GM20431 (cell line): ENCODE results near the gene PPFIA2.

Experiments
- in situ Hi-C: fragments of 300-500 bp; cut with MseI, MboI; formaldehyde crosslinking; loops from one replicate; pipeline ENCODE4 v1.15.0; 2020; ENCODE audit warnings: low sequenced_read_pairs; ENCODE audit not compliant: unreplicated experiment

PPFIA2 gene

DNA sequence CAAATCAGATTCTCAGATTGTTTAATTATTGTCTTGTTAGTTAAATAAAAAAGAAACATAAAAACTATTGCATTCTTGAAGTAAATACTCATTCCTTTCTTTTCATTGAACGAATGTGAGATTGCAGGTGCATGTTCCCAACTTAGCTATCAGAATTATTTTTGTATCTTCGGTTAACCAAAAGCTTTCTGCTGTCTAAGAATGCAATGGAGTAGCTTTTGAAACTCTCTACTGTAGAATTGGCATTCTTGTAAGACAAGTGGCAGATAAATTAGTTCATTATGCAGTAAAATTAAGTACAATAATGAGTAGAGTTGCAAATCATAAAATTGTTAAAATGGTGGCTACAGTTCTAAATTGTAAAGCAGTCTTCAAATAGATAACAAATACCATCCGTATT lies 383.2 kb downstream of the PPFIA2 start:
- in situ Hi-C loops = no loop called here

DNA sequence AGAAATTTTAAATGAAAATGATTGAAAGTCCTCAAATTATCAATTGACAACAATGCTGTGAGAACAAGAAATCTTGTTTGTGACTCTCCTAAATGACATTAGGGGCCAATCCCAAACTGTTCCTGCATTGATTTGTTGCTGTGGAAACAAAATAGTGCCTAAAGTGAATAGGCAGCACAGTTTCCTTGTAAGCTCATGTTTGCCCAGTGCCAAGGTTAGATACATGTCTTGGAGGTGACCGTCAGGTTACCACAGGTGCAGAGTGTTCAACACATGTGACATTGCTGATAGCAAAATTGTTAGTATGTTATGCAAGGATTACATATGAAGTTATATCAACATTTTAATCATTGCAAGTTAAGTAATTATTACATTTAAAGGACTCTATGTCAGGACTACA lies 388.7 kb downstream of the PPFIA2 start:
- in situ Hi-C loops = no loop called here

GRCh38 chr12:81369175-81369574 lies 390.0 kb downstream of the PPFIA2 start:
- in situ Hi-C loops = no loop called here

DNA sequence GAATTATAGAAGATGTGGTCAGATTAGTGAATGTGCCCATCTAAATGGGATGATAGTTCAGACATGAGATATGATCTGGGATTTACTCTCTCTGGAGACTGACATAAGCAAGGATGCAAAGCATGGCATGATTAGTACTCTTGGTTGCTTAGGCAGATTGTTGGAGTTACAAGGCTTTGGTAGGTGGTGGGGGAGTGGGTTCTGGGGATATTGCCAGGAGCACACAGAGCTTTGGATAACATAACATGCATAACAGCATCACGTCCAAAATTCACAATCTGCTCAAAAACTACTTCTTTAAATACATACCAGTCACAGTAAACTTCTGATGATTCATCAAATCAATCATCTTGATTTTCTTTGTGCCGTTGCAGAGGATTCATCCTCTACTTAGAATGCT lies 393.9 kb downstream of the PPFIA2 start:
- in situ Hi-C loops = no loop called here

DNA sequence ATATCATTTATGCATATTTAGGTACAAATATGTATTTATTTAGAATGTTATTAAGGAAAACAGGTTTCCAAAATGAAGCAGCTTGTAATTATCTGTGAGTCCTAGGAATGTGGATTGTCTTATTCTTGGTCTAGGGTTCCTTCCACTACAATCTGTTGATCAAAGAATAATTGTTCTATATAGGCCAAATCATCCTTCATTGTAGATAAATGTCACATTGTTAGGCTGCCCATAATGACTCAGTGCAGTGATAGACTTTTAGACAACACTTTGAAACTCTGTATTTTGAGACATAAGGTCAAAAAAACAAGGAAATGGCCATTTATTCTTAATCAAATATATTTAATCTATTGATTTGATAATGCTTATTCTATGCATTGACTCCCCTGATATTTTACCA lies 398.2 kb downstream of the PPFIA2 start:
- in situ Hi-C loops = no loop called here

DNA sequence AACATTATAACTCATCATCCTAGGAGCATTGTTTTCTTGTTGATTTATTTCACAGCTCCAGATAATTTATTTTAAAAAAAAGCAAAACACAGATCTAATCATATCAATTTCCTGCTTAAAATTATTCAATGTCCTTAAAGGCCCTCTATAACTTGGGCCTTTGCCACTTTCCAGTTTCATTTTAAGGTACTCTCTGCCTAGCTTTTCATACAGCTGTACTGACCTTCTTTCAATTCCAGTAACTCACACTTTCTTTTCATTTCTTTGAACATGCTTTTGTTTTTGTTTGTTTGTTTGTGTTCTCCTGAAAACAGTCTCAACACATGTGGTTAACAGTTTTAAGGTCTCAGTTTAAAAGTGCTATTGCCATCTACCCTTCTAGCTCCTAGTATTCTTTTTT lies 399.4 kb downstream of the PPFIA2 start:
- in situ Hi-C loops = no loop called here

DNA sequence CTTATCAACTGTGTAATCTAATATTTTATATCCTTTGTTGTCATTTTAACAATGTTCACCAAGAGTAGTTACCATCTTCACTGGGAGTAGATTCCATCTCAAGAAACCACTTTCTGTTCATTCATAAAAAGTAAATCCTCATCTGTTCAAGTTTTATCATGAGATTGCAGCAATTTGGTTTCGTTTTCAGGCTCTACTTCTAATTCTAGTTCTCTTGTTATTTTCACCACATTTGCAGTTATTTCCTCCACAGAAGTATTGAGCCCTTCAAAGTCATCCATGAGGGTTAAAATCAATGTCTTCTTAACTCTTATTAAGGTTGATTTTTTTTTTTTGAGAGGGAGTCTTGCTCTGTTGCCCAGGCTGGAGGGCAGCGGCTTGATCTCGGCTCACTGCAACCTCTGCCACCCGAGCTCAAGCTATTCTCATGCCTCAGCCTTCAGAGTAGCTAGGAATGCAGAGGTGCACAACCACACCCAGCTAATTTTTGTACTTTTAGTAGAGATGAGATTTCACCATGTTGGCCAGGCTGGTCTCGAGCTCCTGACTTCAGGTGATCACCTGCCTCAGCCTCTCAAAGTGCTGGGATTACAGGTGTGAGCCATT lies 404.7 kb downstream of the PPFIA2 start:
- in situ Hi-C loops = no loop called here

- in situ Hi-C loops = no loop called here
Measured at GRCh38 chr12:81350309-81350708, 408.8 kb downstream of the PPFIA2 start.

- in situ Hi-C loops = no loop called here
Measured at GRCh38 chr12:81347404-81347803, 411.7 kb downstream of the PPFIA2 start.

GRCh38 chr12:81340910-81341309 lies 418.2 kb downstream of the PPFIA2 start:
- in situ Hi-C loops = no loop called here

GRCh38 chr12:81339071-81339470 lies 420.1 kb downstream of the PPFIA2 start:
- in situ Hi-C loops = no loop called here

DNA sequence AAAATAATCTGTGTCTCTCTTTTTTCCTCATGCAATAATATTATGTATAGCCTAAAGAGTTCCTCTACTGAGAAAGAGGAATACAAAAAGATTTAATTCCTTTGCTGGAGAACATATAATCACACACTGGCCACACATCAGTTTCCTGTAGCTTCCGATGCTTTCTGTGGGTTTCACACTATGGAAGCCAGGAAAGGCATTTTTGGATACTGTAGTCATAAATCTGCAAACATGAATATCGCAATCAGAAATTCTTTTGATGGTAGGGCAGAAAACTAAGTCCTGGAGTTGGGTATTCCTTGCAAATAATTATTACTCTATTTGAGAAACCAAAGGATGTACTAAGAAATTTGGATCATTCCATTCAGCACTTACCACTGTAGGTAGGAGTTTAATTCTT lies 421.3 kb downstream of the PPFIA2 start:
- in situ Hi-C loops = no loop called here

DNA sequence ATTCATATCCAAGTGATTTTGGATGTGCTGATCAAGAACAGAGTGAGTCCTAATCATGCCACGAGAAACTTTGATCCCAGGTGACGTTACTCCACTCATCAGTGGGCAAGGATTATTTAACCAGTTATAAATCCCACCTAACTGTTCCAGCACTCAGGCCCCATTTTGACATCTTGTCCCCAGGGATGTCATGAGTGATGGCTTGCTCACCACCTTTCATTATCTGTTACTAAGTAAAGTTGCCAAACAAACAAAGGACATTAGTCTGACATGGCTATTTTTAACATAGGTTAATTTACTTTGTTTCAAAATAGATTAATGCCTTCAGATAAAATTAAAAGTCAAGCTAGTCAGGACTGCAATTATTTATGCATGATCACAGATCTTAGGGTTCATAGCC lies 425.3 kb downstream of the PPFIA2 start:
- in situ Hi-C loops = no loop called here

GRCh38 chr12:81332054-81332453 lies 427.1 kb downstream of the PPFIA2 start:
- in situ Hi-C loops = no loop called here

GRCh38 chr12:81330480-81330879 lies 428.7 kb downstream of the PPFIA2 start:
- in situ Hi-C loops = no loop called here

DNA sequence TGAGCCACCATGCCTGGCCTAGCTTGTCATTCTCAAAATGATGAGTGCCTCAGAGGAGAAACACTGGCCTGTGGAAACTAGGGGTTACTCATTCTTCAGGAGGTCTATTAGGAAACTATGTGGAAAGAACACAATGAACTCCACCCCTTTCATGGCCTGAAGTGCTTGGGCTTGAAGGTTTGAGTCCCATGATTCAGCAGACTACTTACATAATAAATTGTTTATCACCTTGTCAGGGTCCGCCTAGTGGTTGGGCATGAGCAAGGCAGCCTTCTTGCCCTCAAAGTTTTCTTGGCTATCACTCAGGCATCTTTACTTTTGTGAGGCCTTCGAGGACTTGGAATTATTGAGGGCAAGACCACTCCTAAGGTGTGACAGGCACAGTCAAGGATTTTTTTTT lies 430.1 kb downstream of the PPFIA2 start:
- in situ Hi-C loops = no loop called here

DNA sequence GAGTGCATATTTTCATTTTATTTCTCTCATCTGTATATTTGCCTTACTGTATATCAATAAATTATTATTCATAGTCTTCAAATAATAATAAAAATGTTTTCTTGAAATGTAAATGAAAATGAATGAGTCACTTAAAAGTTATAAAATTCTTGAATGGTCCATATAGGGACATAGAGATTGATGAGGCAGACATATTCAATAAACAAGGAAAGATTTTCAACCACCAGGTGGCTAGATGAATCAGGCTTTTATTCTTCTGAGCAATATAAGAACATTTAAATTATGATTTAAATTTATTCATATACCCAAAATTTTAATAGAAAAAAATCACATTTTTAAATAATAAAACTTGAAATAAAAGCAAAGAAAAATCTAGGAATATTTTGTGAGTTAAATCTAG lies 431.7 kb downstream of the PPFIA2 start:
- in situ Hi-C loops = no loop called here

DNA sequence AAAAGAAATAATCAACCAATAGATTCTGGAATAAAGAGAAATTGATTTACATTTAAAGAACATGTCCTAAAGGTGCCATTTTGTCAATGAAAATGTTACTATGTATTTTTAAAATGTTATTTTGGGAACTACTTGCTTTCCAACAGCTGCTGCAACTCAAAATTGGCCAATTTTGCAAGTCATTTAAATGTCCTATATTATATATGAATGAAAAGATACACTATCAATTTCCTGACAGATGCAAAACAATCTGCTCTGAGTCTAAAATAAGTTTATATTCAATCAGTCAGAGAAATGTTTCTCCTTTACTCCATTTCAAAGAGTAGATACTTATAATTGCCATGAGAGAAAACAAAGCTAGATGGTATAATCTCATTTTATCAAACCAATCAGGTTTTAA lies 434.1 kb downstream of the PPFIA2 start:
- in situ Hi-C loops = no loop called here

- in situ Hi-C loops = no loop called here
Measured at GRCh38 chr12:81314903-81315531, 444.1 kb downstream of the PPFIA2 start.

GRCh38 chr12:81303935-81304334 lies 455.2 kb downstream of the PPFIA2 start:
- in situ Hi-C loops = no loop called here

DNA sequence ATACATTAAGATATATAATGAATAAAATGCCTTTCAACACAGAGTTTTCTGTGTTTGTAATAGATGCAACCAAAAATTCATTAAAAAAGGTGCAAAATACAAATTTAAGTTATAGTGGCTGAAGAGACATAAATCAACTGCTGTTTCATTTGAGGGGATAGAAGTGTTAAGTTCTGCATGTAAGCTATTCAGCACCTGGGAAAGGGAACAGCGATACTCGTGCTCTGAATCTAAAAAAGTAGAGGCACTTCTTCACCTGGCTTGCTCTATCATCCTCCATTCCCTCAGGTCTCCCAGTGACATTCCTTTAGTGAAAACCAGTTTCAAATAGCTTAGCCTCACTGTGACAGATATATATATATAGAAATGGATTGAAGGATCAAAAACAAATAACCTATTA lies 458.7 kb downstream of the PPFIA2 start:
- in situ Hi-C loops = no loop called here

GRCh38 chr12:81297601-81298000 lies 461.5 kb downstream of the PPFIA2 start:
- in situ Hi-C loops = no loop called here
